Mucosa of descending colon (tissue), 3 donors: ENCODE results near the gene WWP2. TPM values are rescaled to one million over a fixed set of nuclear protein-coding genes. Genes with fewer than 3 reads are reported as not detected.
"Not testable (repeated sequence)": the region's sequence is repeated elsewhere in the genome, so short reads cannot be mapped to it uniquely, and the experiment has no call there.

ENCODE experiments used
- ATAC-seq: fragments of 200-7000 bp; cut with Tn5 transposase; one replicate; pipeline ENCODE4 v1.9.1; 2020; ENCODE audit warnings: mild to moderate bottlenecking, moderate library complexity
- DNase-seq, 3 donors: peaks; one replicate each; pipeline ENCODE4 v3.0.0-alpha.2; 2020
- H3K36me3 ChIP-seq: fragments of 200-600 bp; one replicate; pipeline ENCODE4 v1.8.0; 2021; ENCODE audit warnings: low read depth, mild to moderate bottlenecking
- H3K4me1 ChIP-seq: fragments of 200-600 bp; one replicate; pipeline ENCODE4 v1.8.0; 2021; ENCODE audit warnings: low read depth, mild to moderate bottlenecking
- H3K4me3 ChIP-seq: fragments of 200-600 bp; one replicate; pipeline ENCODE4 v1.8.0; 2021; ENCODE audit warnings: mild to moderate bottlenecking
- H3K9me3 ChIP-seq: fragments of 200-600 bp; one replicate; pipeline ENCODE4 v1.8.0; 2021; ENCODE audit warnings: mild to moderate bottlenecking
- CTCF ChIP-seq: fragments of 200-600 bp; IDR thresholded peaks from one replicate; pipeline ENCODE4 v1.8.0; 2022; ENCODE audit warnings: antibody characterized with exemption, mild to moderate bottlenecking
- intact Hi-C, 2 donors: fragments of 100-400 bp; cut with DNase I in 1 of 2; cut with micrococcal nuclease in 1 of 2; formaldehyde crosslinking; loops; one replicate each; pipeline versions ENCODE4 v1.11.0 to v1.11.1; 2022; cut with DNase I, micrococcal nuclease
- total RNA-seq, 3 donors: library from RNA; stranded (reverse); fragmentation: NEBNext Ultra II Directional in 2 of 3; extraction: Animal tissue kit (Norgen Biotek cat#: 25700) in 2 of 3; gene quantifications; one replicate each; pipeline versions ENCODE4 v1.2.1 to v1.2.4, GENCODE V29; 2021 to 2023
- donor health status: DM: no; HTN: no; CAD: no; lungs with moderate emphysema.
- donor health status: DM: no; HTN: no; CAD: no.
- donor health status: DM: no; HTN: yes; CAD: no.

WWP2 gene
- total RNA-seq, 3 donors from 2014 or later, result 70.2 to 110 (median 94.2) TPM

GRCh38 chr16:69727916-69728270 lies 34.2 kb upstream of the WWP2 start:
- peak in 1 of 3 donors; percentile 25 for DNase-seq
- intact Hi-C loops, result no loop called here
- Histone ChIP-seq H3K4me3 (no peak overlapping the region), H3K9me3 (no peaks in the 10 kb centered on the region), H3K4me1 (peaks cover 27% of the 10 kb centered on the region), H3K36me3 (no peaks in the 10 kb centered on the region)
- no peak for ATAC-seq
- TF ChIP-seq CTCF, result no peak

DNA sequence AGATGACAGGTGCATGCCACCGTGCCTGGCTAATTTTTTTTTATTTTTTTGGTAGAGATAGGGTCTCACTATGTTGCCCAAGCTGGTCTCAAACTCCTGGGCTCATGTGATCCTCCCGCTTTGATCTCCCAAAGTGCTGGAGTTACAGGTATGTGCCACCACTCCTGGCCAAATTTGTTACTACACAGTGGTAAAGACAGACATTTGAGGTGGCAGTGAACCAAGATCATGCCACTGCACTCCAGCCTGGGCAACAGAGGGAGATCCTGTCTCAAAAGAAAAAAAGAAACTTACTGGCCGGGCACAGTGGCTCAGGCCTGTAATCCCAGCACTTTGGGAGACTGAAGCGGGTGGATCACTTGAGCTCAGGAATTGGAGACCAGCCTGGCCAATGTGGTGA lies 33.1 kb upstream of the WWP2 start:
- intact Hi-C loops, ATAC-seq, H3K4me3 ChIP-seq, H3K36me3 ChIP-seq, H3K9me3 ChIP-seq: not testable (repeated sequence)
- DNase-seq, result peak in 1 of 3 donors; percentile 10
- peaks cover 16% of the 10 kb centered on the region for H3K4me1 ChIP-seq

DNA sequence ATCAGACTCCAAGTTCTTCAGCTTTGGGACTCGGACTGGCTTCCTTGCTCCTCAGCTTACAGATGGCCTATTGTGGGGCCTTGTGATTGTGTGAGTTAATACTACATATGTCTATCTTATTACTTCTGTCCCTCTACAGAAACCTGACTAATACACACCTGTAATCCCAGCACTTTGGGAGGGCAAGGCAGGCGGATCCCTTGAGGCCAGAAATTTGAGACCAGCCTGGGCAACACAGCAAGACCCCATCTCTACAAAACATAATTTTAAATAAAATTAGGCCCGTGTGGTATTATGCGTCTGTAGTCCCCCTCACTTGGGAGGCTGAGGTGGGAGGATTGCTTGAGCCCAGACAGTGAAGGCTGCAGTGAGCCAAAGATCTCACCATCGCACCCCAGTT lies 30.9 kb upstream of the WWP2 start:
- H3K4me3 ChIP-seq, H3K9me3 ChIP-seq, H3K36me3 ChIP-seq, intact Hi-C loops, H3K4me1 ChIP-seq, ATAC-seq: not testable (repeated sequence)
- peak in 1 of 3 donors; percentile 3 for DNase-seq

DNA sequence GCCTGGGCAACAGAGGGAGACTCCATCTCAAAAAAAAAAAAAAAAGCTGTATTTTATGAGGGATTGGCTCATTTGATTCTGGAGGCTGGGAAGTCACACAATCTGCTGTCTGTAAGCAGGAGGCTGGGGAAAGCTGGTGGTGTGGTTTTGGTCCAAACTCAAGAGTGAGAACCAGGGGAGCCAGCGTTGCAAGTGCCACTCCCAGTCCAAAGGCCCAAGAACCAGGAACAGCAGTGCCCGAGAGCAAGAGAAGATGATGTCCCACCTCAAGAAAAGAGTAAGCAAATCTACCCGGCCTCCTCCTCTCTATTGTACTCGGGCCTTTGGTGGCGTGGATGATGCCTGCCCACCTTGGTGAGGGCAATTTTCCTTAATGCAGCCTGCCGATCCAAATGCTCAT lies 30.0 kb upstream of the WWP2 start:
- Histone ChIP-seq H3K36me3 (no peaks in the 10 kb centered on the region), H3K4me3 (no peak overlapping the region), H3K9me3 (no peaks in the 10 kb centered on the region), H3K4me1 (peaks cover 2% of the 10 kb centered on the region)
- no peak for TF ChIP-seq CTCF
- intact Hi-C loops, result no loop called here
- DNase-seq, result peak in 1 of 3 donors; percentile 37
- peak; percentile 72 for ATAC-seq

GRCh38 chr16:69741519-69741918 lies 20.6 kb upstream of the WWP2 start:
- peak; percentile 17 for ATAC-seq
- TF ChIP-seq CTCF, result no peak
- no peaks in the 10 kb centered on the region for H3K9me3 ChIP-seq
- no peak overlapping the region for H3K4me3 ChIP-seq
- intact Hi-C loops, result no loop called here
- H3K4me1 ChIP-seq, result peaks cover 7% of the 10 kb centered on the region
- H3K36me3 ChIP-seq, result no peaks in the 10 kb centered on the region
- no peak for DNase-seq

DNA sequence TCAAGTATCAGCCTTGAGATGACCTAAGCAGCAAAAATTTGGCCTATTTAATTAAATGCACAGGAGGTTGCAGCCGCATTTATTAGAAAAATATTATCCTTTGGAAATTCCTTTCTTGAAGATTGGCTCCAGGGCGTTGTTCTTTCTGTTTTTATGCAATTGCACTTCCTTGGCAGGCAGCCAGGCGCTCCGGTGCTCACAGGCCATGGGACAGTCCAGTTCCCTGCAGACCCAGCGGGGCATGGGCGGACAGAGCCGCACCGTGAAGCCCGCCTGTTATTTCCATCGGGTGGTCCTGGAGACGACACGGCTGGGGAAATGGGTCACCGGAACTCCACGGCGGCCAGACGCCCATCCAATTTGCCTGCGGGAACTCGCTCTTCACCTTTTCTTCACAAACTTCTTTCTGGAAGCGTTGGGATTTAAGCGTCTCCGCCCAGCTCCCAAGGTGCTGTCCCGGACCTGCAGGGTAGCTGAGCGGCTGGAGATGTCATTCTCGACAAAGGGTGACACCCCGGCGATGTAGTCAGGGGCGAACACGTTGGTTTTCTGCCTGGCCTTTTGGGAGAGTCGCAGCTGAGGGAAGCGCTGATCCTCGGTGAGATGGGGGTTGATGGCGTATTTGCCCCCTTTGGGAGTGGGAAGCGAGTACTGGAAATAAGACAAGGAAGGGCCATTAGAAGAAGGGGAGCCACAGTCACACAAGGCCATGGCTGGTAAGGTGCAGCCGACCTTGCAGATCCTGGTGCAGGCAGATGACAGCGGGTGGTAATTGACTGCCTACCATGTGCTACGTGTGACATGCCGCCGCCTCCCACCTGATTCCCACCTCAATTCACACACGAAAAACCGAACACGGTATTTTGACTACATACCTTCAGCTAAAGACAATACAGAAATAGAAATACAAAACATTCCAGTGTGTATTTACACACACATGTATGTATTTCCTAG lies 19.9 kb upstream of the WWP2 start:
- Histone ChIP-seq H3K4me3 (no peak overlapping the region), H3K9me3 (no peaks in the 10 kb centered on the region), H3K36me3 (no peaks in the 10 kb centered on the region), H3K4me1 (peaks cover 7% of the 10 kb centered on the region)
- TF ChIP-seq CTCF, result no peak
- intact Hi-C loops, result no loop called here
- peak; percentile 91 for ATAC-seq
- DNase-seq, result peak; percentile 90 to 98 (median 93)
